HEK293 (cell line): ENCODE measurements around the gene EPB41L2.

Experiments used
- CTCF ChIA-PET: fragments of 350-600 bp; formaldehyde crosslinking; extraction: SDS; loops from one replicate; lab custom pipeline; 2021; ENCODE audit warnings: antibody characterized with exemption; lab: Yijun Ruan, JAX
- POLR2A ChIA-PET: fragments of 300-600 bp; formaldehyde crosslinking; extraction: SDS; loops from one replicate; lab custom pipeline; 2020; ENCODE audit warnings: antibody characterized with exemption, inconsistent platforms; lab: Yijun Ruan, JAX
- H3K27ac ChIP-seq: fragments of 200-500 bp; sonication (Bioruptor generic); 2 replicates; pipeline ENCODE4 v1.5.1; 2014; ENCODE audit warnings: low read depth, low read length, control low read depth, inconsistent platforms; ENCODE audit errors: extremely low read depth
- H3K36me3 ChIP-seq, 2 experiments: fragments of 200-500 bp in 1 of 2; sonication (Bioruptor generic) in 1 of 2; 1 replicate in 1 of 2; 2 replicates in 1 of 2; pipeline ENCODE4 v1.5.1; 2014 to 2017; ENCODE audit warnings: inconsistent platforms in 2 of 2, low read length in 2 of 2; ENCODE audit not compliant: control insufficient read depth in 2 of 2, insufficient read depth in 1 of 2
- H3K4me1 ChIP-seq: fragments of 200-500 bp; sonication (Bioruptor generic); 2 replicates; pipeline ENCODE4 v1.5.1; 2014; ENCODE audit warnings: mild to moderate bottlenecking, low read length, inconsistent platforms; ENCODE audit not compliant: control insufficient read depth, insufficient read depth
- H3K4me3 ChIP-seq: 2 replicates; pipeline ENCODE4 v1.5.1; 2011; ENCODE audit warnings: low read depth, mild to moderate bottlenecking, control low read depth, low read length, moderate library complexity
- H3K9me3 ChIP-seq: fragments of 200-500 bp; sonication (Bioruptor generic); 2 replicates; pipeline ENCODE4 v1.5.1; 2014; ENCODE audit warnings: low read depth, low read length, inconsistent platforms; ENCODE audit not compliant: control insufficient read depth, insufficient read depth
- HOXC10 ChIP-seq: sonication (generic); formaldehyde crosslinking; IDR thresholded peaks from 2 replicates; pipeline ENCODE4 v1.8.1; 2023; ENCODE audit warnings: mild to moderate bottlenecking, missing genetic modification reagents
- KLF7 ChIP-seq: fragments of 450-650 bp; formaldehyde crosslinking; IDR thresholded peaks from 2 replicates; pipeline ENCODE4 v1.5.1; 2016; ENCODE audit warnings: missing biosample characterization, missing genetic modification characterization, borderline replicate concordance
- MYNN ChIP-seq: fragments of 450-650 bp; formaldehyde crosslinking; IDR thresholded peaks from 2 replicates; pipeline ENCODE4 v1.5.1; 2016; ENCODE audit warnings: missing biosample characterization, missing genetic modification characterization, borderline replicate concordance
- SCRT1 ChIP-seq: fragments of 450-650 bp; formaldehyde crosslinking; IDR thresholded peaks from 2 replicates; pipeline ENCODE4 v1.5.1; 2016; ENCODE audit warnings: missing biosample characterization, missing genetic modification characterization, borderline replicate concordance
- SCRT2 ChIP-seq: fragments of 450-650 bp; formaldehyde crosslinking; IDR thresholded peaks from 2 replicates; pipeline ENCODE4 v1.5.1; 2016; ENCODE audit warnings: missing biosample characterization, missing genetic modification characterization
- ZEB2 ChIP-seq: fragments of 450-650 bp; formaldehyde crosslinking; IDR thresholded peaks from 2 replicates; pipeline ENCODE4 v1.5.1; 2016; ENCODE audit warnings: missing biosample characterization, missing genetic modification characterization
- ZNF140 ChIP-seq: fragments of 450-650 bp; formaldehyde crosslinking; IDR thresholded peaks from 2 replicates; pipeline ENCODE4 v1.5.1; 2016; ENCODE audit warnings: missing biosample characterization, missing genetic modification characterization
- ZNF16 ChIP-seq: fragments of 450-650 bp; formaldehyde crosslinking; IDR thresholded peaks from 2 replicates; pipeline ENCODE4 v1.5.1; 2016; ENCODE audit warnings: low read depth, missing biosample characterization, missing genetic modification characterization
- ZNF223 ChIP-seq: fragments of 450-650 bp; formaldehyde crosslinking; IDR thresholded peaks from 2 replicates; pipeline ENCODE4 v1.5.1; 2016; ENCODE audit warnings: missing biosample characterization, missing genetic modification characterization
- ZNF335 ChIP-seq: fragments of 450-650 bp; formaldehyde crosslinking; conservative IDR thresholded peaks from 2 replicates; pipeline ENCODE4 v1.5.1; 2016; ENCODE audit warnings: missing biosample characterization, missing genetic modification characterization
- ZNF701 ChIP-seq: fragments of 450-650 bp; formaldehyde crosslinking; IDR thresholded peaks from 2 replicates; pipeline ENCODE4 v1.5.1; 2016; ENCODE audit warnings: missing biosample characterization, missing genetic modification characterization
- ZNF76 ChIP-seq: fragments of 450-650 bp; formaldehyde crosslinking; IDR thresholded peaks from 2 replicates; pipeline ENCODE4; 2016; ENCODE audit warnings: low read depth, missing biosample characterization, missing genetic modification characterization, borderline replicate concordance
- ZNF776 ChIP-seq: fragments of 450-650 bp; formaldehyde crosslinking; IDR thresholded peaks from 2 replicates; pipeline ENCODE4 v1.5.0; 2017; ENCODE audit warnings: missing biosample characterization, missing genetic modification characterization, borderline replicate concordance
- ZNF843 ChIP-seq: fragments of 450-650 bp; formaldehyde crosslinking; IDR thresholded peaks from 2 replicates; pipeline ENCODE4 v1.5.1; 2016; ENCODE audit warnings: missing biosample characterization, missing genetic modification characterization
- TF ChIP-seq, protein P1 (sequence below): fragments of 450-650 bp; formaldehyde crosslinking; IDR thresholded peaks from 2 replicates; pipeline ENCODE4; 2016; ENCODE audit warnings: missing biosample characterization, missing genetic modification characterization
- TF ChIP-seq, protein P2 (sequence below): fragments of 450-650 bp; formaldehyde crosslinking; IDR thresholded peaks from 2 replicates; pipeline ENCODE4 v1.5.1; 2016; ENCODE audit warnings: missing biosample characterization, missing genetic modification characterization
- TF ChIP-seq, protein P3 (sequence below): fragments of 450-650 bp; formaldehyde crosslinking; IDR thresholded peaks from 2 replicates; pipeline ENCODE4 v1.5.1; 2016; ENCODE audit warnings: missing biosample characterization, missing genetic modification characterization
- TF ChIP-seq, protein P4 (sequence below): fragments of 450-650 bp; IDR thresholded peaks from 2 replicates; pipeline ENCODE4 v1.5.1; 2018; ENCODE audit warnings: missing biosample characterization, mild to moderate bottlenecking, missing genetic modification characterization
- TF ChIP-seq, protein P5 (sequence below): fragments of 450-650 bp; formaldehyde crosslinking; conservative IDR thresholded peaks from 2 replicates; pipeline ENCODE4 v1.5.1; 2016; ENCODE audit warnings: low read depth, missing biosample characterization, missing genetic modification characterization

EPB41L2 gene

DNA sequence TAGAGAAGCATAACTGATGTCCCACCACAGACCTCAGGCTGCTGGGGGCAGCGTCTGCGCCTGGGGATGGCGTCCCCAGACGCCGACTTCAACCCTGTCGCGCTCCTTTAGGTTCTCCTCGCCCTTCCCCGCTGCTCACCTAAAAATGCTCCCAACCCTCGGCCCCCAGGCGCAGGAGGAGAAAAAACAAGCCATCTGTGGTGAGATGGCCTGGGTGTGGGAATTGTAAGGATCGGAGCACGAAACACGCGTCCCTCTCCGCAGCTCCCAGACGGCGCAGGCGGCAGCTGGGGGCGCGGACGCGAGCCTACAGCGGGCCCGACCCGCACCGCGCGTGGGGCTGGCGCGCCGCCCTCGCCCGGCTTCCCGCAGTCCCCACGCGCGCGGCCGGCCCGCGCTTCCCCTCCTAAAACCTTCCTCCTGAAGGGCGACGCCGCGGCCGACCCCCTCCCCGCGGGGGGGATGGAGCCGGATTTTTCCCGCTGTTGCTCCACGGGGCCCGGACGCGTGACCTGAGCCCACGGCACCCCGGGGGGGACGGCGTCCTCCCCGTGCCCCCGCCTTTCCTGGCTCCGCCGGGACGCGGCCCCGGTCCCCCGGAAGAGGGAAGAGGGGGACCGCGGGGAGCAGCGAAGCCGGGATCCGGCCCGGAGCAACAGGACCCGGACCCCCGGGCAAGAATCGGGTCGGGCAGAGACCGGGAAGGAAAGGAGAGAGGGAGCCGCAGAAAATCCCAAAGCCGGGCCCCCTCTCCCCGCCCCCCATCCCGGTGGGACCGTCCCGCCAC is 611 bp downstream of the EPB41L2 start:
- Histone ChIP-seq H3K36me3 (no peaks in the 10 kb centered on the region), H3K4me3 (peak overlapping the region; percentile 62), H3K27ac (peak overlapping the region; percentile 87), H3K4me1 (peaks cover 12% of the 10 kb centered on the region), H3K9me3 (no peaks in the 10 kb centered on the region)
- CTCF ChIA-PET: interaction anchor here (0.6 to 2.5 kb wide), 2 partner anchors 177 to 179 kb away, joined by 3 to 15 read pairs; no protein-coding TSS in a partner anchor
- POLR2A ChIA-PET: interaction anchor here (0.7 to 1.3 kb wide), 11 partner anchors 9 to 175 kb away, joined by 3 to 4 read pairs (median 3); no protein-coding TSS in a partner anchor
- TF ChIP-seq ZNF335 (tag by site-specific recombination) (peak; percentile 19; the same call in 1 of the 2 replicates), ZNF16 (tag by site-specific recombination) (no peak), ZEB2 (peak; percentile 35; the same call in 1 of the 2 replicates), ZNF223 (no peak), ZNF701 (tag by site-specific recombination) (no peak), KLF7 (tag by site-specific recombination) (0 out of 2 replicates have a peak, but pooled peaks have one; percentile 16), MYNN (tag by site-specific recombination) (no peak), SCRT2 (tag by site-specific recombination) (peak; percentile 21; the same call in 1 of the 2 replicates), ZNF140 (tag by site-specific recombination) (no peak), ZNF776 (tag by site-specific recombination) (no peak), HOXC10 (peak; percentile 39; the same call in 1 of the 2 replicates), ZNF76 (no peak), SCRT1 (no peak), ZNF843 (tag by site-specific recombination) (no peak)
- TF ChIP-seq, protein P1, sequence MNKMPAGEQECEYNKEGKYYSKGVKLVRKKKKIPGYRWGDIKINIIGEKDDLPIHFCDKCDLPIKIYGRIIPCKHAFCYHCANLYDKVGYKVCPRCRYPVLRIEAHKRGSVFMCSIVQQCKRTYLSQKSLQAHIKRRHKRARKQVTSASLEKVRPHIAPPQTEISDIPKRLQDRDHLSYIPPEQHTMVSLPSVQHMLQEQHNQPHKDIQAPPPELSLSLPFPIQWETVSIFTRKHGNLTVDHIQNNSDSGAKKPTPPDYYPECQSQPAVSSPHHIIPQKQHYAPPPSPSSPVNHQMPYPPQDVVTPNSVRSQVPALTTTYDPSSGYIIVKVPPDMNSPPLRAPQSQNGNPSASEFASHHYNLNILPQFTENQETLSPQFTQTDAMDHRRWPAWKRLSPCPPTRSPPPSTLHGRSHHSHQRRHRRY (tag by site-specific recombination): no peak
- TF ChIP-seq, protein P2, sequence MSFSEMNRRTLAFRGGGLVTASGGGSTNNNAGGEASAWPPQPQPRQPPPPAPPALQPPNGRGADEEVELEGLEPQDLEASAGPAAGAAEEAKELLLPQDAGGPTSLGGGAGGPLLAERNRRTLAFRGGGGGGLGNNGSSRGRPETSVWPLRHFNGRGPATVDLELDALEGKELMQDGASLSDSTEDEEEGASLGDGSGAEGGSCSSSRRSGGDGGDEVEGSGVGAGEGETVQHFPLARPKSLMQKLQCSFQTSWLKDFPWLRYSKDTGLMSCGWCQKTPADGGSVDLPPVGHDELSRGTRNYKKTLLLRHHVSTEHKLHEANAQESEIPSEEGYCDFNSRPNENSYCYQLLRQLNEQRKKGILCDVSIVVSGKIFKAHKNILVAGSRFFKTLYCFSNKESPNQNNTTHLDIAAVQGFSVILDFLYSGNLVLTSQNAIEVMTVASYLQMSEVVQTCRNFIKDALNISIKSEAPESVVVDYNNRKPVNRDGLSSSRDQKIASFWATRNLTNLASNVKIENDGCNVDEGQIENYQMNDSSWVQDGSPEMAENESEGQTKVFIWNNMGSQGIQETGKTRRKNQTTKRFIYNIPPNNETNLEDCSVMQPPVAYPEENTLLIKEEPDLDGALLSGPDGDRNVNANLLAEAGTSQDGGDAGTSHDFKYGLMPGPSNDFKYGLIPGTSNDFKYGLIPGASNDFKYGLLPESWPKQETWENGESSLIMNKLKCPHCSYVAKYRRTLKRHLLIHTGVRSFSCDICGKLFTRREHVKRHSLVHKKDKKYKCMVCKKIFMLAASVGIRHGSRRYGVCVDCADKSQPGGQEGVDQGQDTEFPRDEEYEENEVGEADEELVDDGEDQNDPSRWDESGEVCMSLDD (tag by site-specific recombination): peak; percentile 76
- TF ChIP-seq, protein P3, sequence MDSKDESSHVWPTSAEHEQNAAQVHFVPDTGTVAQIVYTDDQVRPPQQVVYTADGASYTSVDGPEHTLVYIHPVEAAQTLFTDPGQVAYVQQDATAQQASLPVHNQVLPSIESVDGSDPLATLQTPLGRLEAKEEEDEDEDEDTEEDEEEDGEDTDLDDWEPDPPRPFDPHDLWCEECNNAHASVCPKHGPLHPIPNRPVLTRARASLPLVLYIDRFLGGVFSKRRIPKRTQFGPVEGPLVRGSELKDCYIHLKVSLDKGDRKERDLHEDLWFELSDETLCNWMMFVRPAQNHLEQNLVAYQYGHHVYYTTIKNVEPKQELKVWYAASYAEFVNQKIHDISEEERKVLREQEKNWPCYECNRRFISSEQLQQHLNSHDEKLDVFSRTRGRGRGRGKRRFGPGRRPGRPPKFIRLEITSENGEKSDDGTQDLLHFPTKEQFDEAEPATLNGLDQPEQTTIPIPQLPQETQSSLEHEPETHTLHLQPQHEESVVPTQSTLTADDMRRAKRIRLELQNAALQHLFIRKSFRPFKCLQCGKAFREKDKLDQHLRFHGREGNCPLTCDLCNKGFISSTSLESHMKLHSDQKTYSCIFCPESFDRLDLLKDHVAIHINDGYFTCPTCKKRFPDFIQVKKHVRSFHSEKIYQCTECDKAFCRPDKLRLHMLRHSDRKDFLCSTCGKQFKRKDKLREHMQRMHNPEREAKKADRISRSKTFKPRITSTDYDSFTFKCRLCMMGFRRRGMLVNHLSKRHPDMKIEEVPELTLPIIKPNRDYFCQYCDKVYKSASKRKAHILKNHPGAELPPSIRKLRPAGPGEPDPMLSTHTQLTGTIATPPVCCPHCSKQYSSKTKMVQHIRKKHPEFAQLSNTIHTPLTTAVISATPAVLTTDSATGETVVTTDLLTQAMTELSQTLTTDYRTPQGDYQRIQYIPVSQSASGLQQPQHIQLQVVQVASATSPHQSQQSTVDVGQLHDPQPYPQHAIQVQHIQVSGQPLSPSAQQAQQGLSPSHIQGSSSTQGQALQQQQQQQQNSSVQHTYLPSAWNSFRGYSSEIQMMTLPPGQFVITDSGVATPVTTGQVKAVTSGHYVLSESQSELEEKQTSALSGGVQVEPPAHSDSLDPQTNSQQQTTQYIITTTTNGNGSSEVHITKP (tag by site-specific recombination): peak; percentile 47
- TF ChIP-seq, protein P4, sequence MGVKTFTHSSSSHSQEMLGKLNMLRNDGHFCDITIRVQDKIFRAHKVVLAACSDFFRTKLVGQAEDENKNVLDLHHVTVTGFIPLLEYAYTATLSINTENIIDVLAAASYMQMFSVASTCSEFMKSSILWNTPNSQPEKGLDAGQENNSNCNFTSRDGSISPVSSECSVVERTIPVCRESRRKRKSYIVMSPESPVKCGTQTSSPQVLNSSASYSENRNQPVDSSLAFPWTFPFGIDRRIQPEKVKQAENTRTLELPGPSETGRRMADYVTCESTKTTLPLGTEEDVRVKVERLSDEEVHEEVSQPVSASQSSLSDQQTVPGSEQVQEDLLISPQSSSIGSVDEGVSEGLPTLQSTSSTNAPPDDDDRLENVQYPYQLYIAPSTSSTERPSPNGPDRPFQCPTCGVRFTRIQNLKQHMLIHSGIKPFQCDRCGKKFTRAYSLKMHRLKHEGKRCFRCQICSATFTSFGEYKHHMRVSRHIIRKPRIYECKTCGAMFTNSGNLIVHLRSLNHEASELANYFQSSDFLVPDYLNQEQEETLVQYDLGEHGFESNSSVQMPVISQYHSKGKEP (tag by site-specific recombination): no peak
- TF ChIP-seq, protein P5, sequence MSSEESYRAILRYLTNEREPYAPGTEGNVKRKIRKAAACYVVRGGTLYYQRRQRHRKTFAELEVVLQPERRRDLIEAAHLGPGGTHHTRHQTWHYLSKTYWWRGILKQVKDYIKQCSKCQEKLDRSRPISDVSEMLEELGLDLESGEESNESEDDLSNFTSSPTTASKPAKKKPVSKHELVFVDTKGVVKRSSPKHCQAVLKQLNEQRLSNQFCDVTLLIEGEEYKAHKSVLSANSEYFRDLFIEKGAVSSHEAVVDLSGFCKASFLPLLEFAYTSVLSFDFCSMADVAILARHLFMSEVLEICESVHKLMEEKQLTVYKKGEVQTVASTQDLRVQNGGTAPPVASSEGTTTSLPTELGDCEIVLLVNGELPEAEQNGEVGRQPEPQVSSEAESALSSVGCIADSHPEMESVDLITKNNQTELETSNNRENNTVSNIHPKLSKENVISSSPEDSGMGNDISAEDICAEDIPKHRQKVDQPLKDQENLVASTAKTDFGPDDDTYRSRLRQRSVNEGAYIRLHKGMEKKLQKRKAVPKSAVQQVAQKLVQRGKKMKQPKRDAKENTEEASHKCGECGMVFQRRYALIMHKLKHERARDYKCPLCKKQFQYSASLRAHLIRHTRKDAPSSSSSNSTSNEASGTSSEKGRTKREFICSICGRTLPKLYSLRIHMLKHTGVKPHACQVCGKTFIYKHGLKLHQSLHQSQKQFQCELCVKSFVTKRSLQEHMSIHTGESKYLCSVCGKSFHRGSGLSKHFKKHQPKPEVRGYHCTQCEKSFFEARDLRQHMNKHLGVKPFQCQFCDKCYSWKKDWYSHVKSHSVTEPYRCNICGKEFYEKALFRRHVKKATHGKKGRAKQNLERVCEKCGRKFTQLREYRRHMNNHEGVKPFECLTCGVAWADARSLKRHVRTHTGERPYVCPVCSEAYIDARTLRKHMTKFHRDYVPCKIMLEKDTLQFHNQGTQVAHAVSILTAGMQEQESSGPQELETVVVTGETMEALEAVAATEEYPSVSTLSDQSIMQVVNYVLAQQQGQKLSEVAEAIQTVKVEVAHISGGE: peak; percentile 79
